G401.6 (cell line): ENCODE data around the gene SLC47A2.
"Not testable (repeated sequence)": the region's sequence is repeated elsewhere in the genome, so short reads cannot be mapped to it uniquely, and the experiment has no call there.

ENCODE experiments used
- FAIRE-seq: peaks from 2 replicates; lab custom pipeline; 2012; peaks lifted over from hg19 to GRCh38; lab: Jason Lieb, UNC

SLC47A2 gene

GRCh38 chr17:19707728-19708221 lies 8.6 kb downstream of the SLC47A2 start:
- FAIRE-seq: no peak

GRCh38 chr17:19706791-19707727 lies 9.3 kb downstream of the SLC47A2 start:
- FAIRE-seq: no peak

GRCh38 chr17:19705771-19706770 lies 10.3 kb downstream of the SLC47A2 start:
- no peak for FAIRE-seq

- FAIRE-seq: no peak
Observed at GRCh38 chr17:19705201-19705600, 11.2 kb downstream of the SLC47A2 start.

GRCh38 chr17:19703828-19704613 lies 12.4 kb downstream of the SLC47A2 start:
- FAIRE-seq: no peak

- no peak for FAIRE-seq
Observed at GRCh38 chr17:19703106-19703827, 13.1 kb downstream of the SLC47A2 start.

GRCh38 chr17:19702217-19702641 lies 14.2 kb downstream of the SLC47A2 start:
- FAIRE-seq: no peak

- no peak for FAIRE-seq
Observed at GRCh38 chr17:19686400-19687090, 29.8 kb downstream of the SLC47A2 start.

GRCh38 chr17:19684909-19685580 lies 31.3 kb downstream of the SLC47A2 start:
- not testable (repeated sequence) for FAIRE-seq

GRCh38 chr17:19683117-19683516 lies 33.3 kb downstream of the SLC47A2 start:
- no peak for FAIRE-seq

- FAIRE-seq: no peak
Observed at GRCh38 chr17:19678581-19679453, 37.6 kb downstream of the SLC47A2 start.

GRCh38 chr17:19677736-19678379 lies 38.5 kb downstream of the SLC47A2 start:
- FAIRE-seq: no peak

GRCh38 chr17:19676896-19677295 lies 39.5 kb downstream of the SLC47A2 start:
- no peak for FAIRE-seq

- no peak for FAIRE-seq
Observed at GRCh38 chr17:19673623-19674022, 42.8 kb downstream of the SLC47A2 start.

GRCh38 chr17:19672009-19672750 lies 44.2 kb downstream of the SLC47A2 start:
- FAIRE-seq: no peak

GRCh38 chr17:19671433-19671832 lies 45.0 kb downstream of the SLC47A2 start:
- no peak for FAIRE-seq

GRCh38 chr17:19670908-19671307 lies 45.5 kb downstream of the SLC47A2 start:
- FAIRE-seq: no peak

GRCh38 chr17:19669680-19670079 lies 46.7 kb downstream of the SLC47A2 start:
- FAIRE-seq: not testable (repeated sequence)
